Stimulated activated CD8-positive, alpha-beta memory T cell treated with anti-CD3 and anti-CD28 coated beads, Interleukin-7, amount 100 ng/mL, for 4 hours (primary cell): ENCODE measurements around the gene LZTR1.
A peak's percentile ranks its signal among the peaks of the same experiment; 100 is the strongest.
"Not testable (repeated sequence)": the region's sequence is repeated elsewhere in the genome, so short reads cannot be mapped to it uniquely, and the experiment has no call there.

Source experiments
- DNase-seq, 2 donors: peaks; one replicate each; pipeline ENCODE4 v3.0.0-alpha.2; 2020; ENCODE audit warnings: low read depth in 2 of 2

LZTR1 gene

GRCh38 chr22:20981787-20982562, at the start of gene LZTR1:
Gene LZTR1, plus strand, starts transcription at chr22:20982297. Its CDS starts 75 bp downstream, at chr22:20982372.
- peak; percentile 30 to 69 for DNase-seq

DNA sequence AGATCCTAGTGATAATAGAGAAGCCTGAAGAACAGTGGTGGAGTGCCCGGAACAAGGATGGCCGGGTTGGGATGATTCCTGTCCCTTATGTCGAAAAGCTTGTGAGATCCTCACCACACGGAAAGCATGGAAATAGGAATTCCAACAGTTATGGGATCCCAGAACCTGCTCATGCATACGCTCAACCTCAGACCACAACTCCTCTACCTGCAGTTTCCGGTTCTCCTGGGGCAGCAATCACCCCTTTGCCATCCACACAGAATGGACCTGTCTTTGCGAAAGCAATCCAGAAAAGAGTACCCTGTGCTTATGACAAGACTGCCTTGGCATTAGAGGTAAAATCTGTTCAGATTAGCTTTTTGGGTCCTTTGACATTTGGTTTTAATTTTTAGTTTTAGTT, 48.2 kb upstream of the LZTR1 start:
- no peak for DNase-seq

GRCh38 chr22:20935049-20935448, 47.0 kb upstream of the LZTR1 start:
- DNase-seq = not testable (repeated sequence)

DNA sequence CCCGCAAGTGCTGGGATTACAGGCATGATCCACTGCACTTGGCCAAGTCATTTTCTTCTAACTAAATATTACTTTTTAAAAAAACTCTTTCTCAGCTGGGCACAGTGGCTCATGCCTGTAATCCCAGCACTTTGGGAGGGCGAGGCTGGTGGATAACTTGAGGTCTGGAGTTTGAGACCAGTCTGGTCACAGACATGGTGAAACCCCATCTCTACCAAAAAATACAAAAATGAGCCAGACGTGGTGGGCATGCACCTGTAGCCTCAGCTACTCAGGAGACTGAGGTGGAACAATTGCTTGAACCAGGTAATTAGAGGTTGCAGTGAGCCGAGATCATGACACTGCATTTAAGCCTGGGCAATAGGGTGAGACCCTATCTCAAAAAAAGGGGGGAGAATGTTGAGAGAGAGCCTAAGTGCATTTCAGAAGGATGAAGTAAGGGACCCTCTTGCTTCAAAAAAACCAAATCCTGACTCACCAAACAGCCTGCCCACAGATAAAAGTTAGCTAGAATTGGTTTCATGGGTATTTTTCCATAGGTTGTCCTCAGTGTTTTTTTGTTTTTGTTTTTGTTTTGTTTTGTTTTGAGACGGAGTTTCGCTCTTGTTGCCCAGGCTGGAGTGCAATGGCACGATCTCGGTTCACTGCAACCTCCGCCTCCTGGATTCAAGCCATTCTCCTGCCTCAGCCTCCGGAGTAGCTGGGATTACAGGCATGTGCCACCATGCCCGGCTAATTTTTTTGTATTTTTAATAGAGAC, 46.1 kb upstream of the LZTR1 start:
- not testable (repeated sequence) for DNase-seq

GRCh38 chr22:20937031-20937793, 44.9 kb upstream of the LZTR1 start:
- no peak for DNase-seq

GRCh38 chr22:20937794-20938671, 44.1 kb upstream of the LZTR1 start:
- no peak for DNase-seq

GRCh38 chr22:20939457-20940185, 42.5 kb upstream of the LZTR1 start:
- not testable (repeated sequence) for DNase-seq

GRCh38 chr22:20940186-20940651, 41.9 kb upstream of the LZTR1 start:
- no peak for DNase-seq

DNA sequence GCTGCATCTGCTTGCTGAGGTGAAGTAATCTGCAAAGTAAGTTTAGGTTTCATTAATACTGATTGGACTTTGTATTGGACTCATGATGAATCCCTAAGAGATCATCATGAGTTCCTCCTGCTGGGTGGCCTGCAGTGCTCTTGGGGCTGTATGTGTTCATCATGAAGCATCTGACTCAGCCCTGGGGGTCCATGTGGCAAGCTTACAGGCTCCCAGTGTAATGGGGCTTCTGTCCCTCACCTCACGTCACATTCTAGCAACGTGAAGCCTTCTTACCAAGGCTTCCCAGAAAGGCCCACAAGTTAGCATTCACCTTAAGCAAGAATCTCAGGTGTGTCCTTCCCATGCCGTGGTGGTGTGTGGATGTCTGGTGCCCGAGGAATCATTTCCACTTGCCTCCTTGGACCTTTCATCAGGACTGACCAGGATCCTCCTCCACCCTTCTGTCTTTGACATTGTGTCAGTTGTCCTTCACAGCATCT, 41.2 kb upstream of the LZTR1 start:
- DNase-seq = no peak

DNA sequence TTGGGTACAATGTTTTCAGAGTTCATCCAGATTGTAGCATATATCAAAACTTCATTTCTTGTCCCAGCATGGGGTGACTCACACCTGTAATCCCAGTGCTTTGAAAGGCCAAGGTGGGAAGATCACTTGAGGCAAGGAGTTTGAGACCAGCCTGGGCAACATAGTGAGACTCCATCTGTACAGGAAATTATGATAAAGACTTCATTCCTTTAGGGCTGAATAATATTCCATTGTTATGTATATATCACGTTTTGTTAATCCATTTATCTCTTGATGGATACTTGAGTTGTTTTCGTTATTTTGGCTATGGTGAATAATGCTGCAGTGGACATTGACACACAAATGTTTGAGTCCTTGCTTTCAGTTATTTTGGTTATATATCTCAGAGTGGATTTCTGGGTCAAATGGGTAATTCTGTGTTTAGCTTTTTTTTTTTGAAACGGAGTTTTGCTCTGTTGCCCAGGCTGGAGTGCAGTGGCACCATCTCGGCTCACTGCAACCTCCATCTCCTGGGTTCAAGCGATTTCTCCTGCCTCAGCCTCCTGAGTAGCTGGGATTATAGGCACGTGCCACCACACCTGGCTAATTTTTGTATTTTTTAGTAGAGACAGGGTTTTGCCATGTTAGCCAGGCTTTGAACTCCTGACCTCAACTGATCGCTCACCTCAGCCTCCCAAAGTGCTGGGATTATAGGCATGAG, 39.7 kb upstream of the LZTR1 start:
- DNase-seq = not testable (repeated sequence)

DNA sequence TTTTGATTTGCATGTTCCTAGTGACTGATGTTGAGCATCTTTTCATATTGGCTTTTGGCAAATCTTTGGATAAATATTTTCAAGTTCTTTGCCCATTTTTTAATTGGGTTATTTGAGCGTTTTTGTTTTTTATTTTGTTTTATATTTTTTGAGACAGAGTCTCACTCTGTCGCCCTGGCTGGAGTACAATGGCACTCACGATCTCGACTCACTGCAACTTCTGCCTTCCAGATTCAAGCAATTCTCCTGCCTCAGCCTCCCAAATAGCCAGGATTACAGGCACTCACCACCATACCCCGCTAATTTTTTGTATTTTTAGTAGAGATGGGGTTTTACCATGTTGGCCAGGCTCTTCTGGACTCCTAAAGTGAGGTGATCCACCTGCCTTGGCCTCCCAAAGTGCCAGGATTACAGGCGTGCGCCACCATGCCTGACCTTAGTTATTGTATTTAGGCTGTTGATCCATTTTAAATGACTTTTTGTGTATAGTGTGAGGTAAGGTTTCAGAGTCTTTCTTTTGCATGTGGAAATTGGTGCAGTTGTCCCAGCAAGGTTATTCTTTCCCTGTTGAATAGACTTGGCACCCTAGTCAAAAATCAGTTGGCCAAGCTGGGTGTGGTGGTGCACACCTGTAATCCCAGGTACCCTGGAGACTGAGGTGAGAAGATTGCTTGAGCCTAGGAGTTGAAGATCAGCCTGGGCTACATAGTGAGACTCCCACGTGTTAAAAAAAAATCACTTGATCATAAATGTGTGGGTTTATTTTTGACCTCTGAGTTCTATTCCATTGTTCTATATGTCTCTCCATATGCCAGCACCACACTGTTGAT, 38.8 kb upstream of the LZTR1 start:
- DNase-seq = no peak

GRCh38 chr22:20944042-20944441, 38.1 kb upstream of the LZTR1 start:
- no peak for DNase-seq

DNA sequence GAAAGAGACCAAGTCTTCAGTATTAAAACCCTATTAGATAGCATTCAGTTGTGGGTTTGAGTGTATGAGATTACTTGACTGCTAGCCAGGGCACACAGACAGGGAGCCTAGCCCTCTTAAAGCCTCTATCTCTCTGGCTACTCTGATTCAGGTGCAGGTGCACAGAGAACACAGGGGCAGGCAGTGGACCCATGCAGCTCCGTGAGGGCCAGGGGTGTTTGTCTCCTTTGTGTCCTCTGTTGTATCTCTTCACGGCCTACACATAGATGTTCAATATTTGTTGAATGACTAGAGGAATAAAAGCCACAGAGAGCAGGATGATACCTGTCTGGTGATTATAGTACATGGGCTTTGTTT, 36.5 kb upstream of the LZTR1 start:
- DNase-seq = no peak

DNA sequence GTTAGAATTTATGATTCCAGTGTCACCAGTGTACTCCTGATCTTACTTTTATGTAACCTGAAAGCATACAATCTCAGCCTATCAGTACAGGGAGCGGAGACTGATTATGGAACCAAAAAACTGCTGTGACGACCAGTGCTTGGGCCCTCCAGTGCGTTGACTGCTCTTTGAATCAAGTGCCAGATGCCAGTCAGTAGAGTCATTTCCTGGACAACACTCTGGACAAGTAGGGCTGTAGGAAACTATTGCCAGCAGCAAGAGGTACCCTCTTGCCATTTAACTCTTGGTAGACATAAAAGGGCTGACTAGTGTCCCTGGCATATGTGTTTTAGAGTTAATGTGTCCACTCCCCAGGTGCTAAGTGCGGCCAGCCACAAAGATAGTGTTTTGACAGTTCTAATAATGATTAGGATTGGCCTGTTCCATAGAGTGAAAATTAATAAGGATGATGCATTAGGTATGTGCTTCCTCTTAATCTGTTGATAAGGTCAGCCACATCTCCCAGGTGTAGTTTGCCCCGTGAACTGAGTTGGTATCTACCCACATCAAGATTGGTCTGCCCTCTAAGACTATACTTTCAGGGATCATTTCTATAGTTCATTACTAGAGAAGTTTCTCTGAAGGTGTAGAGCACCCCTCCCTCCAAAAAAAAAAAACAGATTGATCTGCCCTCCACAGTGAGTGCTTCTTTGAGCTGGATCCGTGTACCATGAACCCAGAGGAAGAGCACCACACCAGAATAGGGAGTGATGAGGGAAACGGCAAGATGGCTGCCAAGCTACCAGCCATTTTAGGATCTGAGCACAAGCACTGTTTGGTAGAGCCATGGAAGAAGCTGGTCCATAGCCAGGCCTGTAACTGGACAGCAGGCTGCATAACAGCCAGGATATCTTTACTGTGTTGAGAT, 35.8 kb upstream of the LZTR1 start:
- no peak for DNase-seq

DNA sequence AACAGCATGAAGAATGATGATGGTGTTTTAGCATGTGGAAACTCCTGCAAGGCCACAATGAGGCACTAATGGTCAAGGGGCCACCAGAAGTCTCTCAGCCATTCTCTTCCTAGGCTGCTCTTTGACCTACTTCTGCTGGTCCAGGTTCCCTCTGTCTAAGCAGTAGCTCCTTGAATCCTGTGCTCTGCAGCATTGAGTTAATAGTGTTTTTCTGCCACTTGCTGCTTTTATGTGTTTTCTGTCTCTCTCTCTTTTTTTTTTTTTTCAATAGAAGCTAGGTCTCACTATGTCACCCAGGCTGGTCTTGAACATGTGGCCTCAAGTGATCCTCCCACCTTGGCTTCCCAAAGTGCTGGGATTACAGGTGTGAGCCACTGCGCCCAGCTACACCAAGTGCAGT, 35.1 kb upstream of the LZTR1 start:
- DNase-seq = no peak

GRCh38 chr22:20948450-20948849, 33.6 kb upstream of the LZTR1 start:
- DNase-seq = no peak

DNA sequence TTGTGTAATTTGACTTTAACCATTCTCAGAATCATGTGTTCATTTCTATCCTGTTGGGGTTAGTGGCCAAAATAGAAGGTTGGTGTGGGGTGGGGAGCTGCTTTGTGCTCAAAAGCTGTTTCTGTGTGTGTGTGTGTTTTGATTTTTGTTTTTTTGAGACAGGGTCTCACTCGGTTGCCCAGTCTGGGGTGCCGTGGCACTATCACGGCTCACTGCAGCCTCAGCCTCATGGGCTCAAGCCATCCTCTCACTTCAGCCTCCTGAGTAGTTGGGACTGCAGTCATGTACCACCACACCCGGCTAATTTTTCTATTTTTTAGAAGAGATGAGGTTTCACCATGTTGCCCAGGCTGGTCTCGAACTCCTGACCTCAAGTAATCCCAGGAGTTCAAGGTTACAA, 33.1 kb upstream of the LZTR1 start:
- DNase-seq = no peak

- no peak for DNase-seq
Observed at GRCh38 chr22:20949698-20950183, 32.4 kb upstream of the LZTR1 start.
